ENCODE data around the gene ZGPAT. TPM values are rescaled to one million over a fixed set of nuclear protein-coding genes. Genes with fewer than 3 reads are reported as not detected.

The ZGPAT gene
- total and polyA plus RNA-seq, 2 of the 4 experiments (the other 2 are of a cell fraction) = 13.4 to 20.2 TPM

GRCh38 chr20:63682384-63683139 lies 25.3 kb upstream of the ZGPAT start (continued):
- TF ChIP-seq USF2 (IDR thresholded peaks at IDR 0.05; ENCODE audit: low read depth, low read length) (no peak), RCOR1 (IDR thresholded peaks at IDR 0.05; ENCODE audit: insufficient replicate concordance, low read length) (no peak)

All from IMR-90 (cell line).